Lower leg skin (tissue), 3 donors: ENCODE results near the gene YES1.

ENCODE experiments used
- POLR2A ChIP-seq, 2 donors: fragments of 450-650 bp; IDR thresholded peaks; one replicate each; pipeline ENCODE4 v1.6.1; 2016 to 2017; ENCODE audit warnings: antibody characterized with exemption in 2 of 2, mild to moderate bottlenecking in 1 of 2, moderate library complexity in 1 of 2
- TF ChIP-seq, protein P1 (sequence below), 3 donors: fragments of 450-650 bp; IDR thresholded peaks; one replicate each; pipeline ENCODE4 v1.5.1; 2016; ENCODE audit warnings: antibody characterized with exemption in 3 of 3, mild to moderate bottlenecking in 3 of 3, moderate library complexity in 2 of 3

DNA sequence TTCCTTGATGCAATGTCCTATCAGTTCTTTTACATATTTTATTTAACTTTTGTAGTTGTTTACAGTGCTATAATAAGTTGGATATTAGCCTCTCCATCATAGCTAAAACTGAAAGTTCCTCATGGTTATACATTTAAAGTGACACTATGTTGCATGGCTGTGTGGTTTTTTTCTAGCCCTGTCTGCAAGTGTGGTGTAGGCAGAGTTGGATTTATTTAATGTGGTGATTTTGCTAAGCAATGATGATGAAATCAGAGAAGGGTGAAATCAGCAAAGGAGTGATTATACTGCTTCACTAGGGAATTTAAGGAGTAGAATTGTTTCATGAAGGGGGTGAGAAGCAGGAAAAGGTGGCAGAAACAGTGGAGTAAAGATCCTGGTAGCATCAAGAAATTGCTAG is 81.3 kb downstream of the YES1 start:
- TF ChIP-seq, protein P1, sequence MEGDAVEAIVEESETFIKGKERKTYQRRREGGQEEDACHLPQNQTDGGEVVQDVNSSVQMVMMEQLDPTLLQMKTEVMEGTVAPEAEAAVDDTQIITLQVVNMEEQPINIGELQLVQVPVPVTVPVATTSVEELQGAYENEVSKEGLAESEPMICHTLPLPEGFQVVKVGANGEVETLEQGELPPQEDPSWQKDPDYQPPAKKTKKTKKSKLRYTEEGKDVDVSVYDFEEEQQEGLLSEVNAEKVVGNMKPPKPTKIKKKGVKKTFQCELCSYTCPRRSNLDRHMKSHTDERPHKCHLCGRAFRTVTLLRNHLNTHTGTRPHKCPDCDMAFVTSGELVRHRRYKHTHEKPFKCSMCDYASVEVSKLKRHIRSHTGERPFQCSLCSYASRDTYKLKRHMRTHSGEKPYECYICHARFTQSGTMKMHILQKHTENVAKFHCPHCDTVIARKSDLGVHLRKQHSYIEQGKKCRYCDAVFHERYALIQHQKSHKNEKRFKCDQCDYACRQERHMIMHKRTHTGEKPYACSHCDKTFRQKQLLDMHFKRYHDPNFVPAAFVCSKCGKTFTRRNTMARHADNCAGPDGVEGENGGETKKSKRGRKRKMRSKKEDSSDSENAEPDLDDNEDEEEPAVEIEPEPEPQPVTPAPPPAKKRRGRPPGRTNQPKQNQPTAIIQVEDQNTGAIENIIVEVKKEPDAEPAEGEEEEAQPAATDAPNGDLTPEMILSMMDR (IDR thresholded peaks at IDR 0.05): no peak
- no peak for TF ChIP-seq POLR2A (IDR thresholded peaks at IDR 0.05)
